HG03521 (cell line): ENCODE measurements around the gene LDLRAD4.

Experiments
- ATAC-seq: cut with Tn5 transposase; IDR thresholded peaks from one replicate; pipeline ENCODE4 v1.9.1; 2021; ENCODE audit warnings: mild to moderate bottlenecking, moderate library complexity; ENCODE audit not compliant: unreplicated experiment

Gene LDLRAD4

GRCh38 chr18:13454363-13455150, 236.0 kb downstream of the LDLRAD4 start:
- ATAC-seq: no peak

DNA sequence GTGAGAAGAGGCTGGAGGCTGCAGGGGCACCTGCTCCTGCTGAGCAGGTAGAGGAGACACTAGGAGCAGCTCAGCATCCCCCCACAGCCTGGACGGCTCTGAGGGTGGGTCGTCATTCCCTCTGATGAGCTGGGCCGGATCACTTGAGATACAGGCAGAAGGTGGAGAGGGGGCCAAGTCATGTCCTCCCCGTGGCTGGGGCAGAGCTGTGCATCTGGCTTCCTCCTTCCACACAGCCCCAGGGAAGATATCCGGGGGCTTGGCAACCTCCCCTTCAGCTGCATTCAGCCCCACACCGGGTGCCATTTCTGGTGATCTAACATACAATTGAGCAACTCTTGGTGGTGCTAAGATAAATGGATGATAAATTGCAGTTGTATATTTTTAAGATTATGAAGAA, 236.9 kb downstream of the LDLRAD4 start:
- no peak for ATAC-seq

DNA sequence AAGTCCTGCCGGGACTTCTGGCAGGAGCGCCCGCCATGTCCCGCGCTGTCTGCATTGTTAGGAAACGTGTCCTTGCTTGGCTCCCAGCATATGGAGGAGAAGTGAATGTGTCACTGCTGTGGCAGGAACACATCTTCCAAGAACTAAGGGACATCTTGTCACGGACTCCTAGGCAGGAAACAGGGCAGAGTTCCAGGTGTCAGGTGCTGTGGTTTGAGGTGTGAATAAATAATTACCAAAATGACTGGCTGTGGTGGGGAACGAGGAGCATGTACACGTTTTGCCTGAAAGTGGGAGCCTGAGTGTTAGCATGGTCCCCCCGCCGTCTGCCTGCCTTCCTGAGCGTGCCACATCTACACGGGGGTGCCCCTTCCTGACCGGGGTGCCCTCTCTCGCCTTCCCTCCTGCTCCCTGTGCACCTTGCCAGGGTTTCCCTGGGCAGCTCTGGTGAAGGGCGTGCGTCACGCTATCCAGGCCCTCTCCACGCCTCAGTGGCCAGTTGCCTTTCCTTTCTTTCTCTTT, 237.5 kb downstream of the LDLRAD4 start:
- ATAC-seq: peak; percentile 59

GRCh38 chr18:13456736-13457271, 238.2 kb downstream of the LDLRAD4 start:
- ATAC-seq: no peak

DNA sequence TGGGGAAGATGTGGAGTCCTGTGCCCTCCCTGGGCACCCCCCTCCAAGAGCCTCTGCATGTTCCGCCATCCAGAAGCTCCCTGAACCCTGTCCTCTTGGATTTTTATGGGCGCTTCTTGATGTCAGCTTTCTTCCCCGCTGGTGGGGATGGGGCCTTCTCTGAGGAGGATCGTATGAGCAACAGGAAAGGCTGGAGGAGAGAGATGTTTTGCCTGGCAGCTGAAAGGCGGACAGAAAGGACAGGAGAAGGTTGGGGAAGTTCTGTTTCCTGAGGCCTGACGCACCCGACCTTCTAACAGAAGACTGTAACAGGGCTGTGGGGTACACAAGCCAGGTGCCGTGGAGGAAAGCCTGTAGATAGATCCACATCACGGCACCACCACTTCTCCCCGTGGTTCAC, 238.8 kb downstream of the LDLRAD4 start:
- ATAC-seq: no peak

- ATAC-seq: no peak
Observed at GRCh38 chr18:13460946-13461345, 242.4 kb downstream of the LDLRAD4 start.

- ATAC-seq: no peak
Observed at GRCh38 chr18:13461469-13461868, 242.9 kb downstream of the LDLRAD4 start.

- ATAC-seq: no peak
Observed at GRCh38 chr18:13461936-13462335, 243.4 kb downstream of the LDLRAD4 start.

GRCh38 chr18:13462686-13463085, 244.1 kb downstream of the LDLRAD4 start:
- no peak for ATAC-seq

GRCh38 chr18:13463526-13464210, 245.1 kb downstream of the LDLRAD4 start:
- ATAC-seq: no peak

DNA sequence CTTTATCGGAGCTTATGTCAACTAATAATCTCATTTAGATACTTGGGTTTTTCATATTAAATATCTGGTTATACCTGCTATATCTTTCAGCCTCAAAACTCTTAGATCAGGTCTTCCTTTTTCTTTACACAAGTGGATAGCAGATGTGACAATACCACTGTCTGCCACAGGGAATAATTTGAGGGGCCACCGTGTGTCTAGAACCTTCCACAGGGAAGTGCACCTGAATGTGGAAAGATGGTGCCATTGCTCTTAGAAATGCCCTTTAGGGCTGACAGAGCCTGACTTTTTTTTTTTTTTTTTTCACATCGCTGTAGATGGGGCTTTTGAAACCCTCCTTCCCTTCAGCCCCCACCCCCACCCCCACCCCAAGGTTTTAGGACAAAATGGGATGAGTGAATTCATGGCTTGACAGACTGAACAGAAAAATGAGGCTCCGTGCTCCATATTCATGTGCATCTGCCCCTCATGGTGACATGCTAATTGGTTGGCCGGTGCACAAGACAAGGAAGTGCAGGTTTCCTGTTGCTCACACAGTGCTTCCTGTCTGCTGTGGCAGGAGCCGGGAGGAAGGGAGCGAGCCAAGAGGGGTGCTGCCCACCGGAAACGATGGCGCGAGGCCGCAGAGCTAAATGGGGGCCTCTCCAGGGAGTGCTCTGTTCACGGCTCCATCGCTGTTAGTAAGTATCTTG, 246.0 kb downstream of the LDLRAD4 start:
- ATAC-seq: peak; percentile 82

DNA sequence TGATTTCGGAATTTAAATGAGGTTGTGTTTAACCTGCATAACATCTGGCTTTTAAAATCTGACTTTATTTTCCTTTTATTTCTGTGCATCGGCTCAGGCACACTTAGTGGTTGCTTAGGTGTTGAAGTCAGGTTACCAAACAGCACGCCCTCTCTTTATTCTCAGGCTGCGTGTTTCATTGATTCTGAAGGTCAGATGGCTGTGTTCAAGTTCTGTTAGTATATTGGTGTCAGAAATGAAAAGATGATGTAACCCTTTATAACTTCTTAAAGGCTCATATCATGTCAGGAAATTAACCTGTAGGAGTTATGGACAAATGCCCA, 246.5 kb downstream of the LDLRAD4 start:
- no peak for ATAC-seq

GRCh38 chr18:13465476-13465875, 246.9 kb downstream of the LDLRAD4 start:
- ATAC-seq: no peak

DNA sequence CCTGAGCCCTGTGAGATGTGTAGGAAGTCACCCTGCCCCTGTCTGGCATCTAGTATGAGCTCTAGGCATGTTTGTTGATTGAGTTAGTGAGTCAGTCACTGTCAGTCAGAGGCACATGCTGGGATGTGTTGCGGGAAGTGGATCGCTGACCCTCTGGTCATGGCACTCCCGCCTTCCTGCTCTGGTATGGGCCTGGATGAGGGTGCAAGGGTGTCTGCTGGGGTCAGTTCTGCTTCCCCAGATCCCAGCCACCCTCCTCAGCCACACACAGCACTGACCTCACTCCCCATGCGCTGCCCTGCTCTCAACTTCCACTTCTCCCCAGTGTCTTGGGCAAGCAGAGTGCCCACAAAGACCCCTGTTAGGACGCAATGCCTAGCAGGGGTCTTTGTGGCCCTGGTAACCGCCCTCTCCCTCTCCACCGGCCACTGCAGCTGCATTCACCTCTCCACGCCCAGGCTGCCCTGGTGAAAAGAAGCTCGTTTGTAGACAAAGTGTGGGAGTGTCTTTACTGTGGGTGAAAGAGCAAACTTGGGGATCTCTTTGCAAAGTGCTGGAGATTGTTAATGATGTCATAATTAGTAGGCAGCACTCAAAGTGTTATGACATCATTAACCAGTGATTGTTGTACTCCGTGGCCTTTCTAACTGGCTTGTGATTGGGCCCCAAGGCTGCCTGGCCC, 252.1 kb downstream of the LDLRAD4 start:
- ATAC-seq: no peak

GRCh38 chr18:13471198-13471845, 252.8 kb downstream of the LDLRAD4 start:
- no peak for ATAC-seq

DNA sequence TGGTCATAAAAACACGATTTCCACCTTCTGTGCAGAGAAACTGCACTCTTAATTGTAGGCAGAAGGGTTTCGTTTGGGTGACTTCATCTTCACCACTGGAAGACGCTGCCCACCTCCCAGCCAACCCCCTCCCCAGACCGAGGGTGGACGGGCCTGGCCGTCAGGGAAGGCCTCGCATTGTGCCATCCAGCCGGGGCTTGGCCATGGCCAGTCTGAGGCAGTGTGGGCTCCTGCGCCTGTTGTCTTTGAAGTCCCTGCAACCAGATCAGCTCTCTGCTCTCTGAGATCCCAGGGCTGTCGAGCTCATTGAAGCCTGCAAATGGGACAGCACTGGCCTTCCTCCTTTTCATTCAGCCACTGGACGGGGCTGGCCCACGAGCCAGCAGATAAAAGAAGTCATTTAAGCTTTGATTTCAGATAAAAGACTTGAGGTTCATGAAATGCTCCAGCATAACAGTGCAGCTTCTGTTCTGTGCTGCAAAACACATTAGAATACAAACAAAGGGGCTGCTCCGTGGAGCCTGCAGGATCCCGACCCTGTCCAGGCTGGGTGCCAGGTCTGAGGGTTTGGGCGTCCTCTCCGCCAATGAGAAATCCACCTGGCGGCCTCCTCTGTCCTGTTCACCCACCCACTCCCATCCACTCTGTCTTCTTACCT, 253.5 kb downstream of the LDLRAD4 start:
- no peak for ATAC-seq

DNA sequence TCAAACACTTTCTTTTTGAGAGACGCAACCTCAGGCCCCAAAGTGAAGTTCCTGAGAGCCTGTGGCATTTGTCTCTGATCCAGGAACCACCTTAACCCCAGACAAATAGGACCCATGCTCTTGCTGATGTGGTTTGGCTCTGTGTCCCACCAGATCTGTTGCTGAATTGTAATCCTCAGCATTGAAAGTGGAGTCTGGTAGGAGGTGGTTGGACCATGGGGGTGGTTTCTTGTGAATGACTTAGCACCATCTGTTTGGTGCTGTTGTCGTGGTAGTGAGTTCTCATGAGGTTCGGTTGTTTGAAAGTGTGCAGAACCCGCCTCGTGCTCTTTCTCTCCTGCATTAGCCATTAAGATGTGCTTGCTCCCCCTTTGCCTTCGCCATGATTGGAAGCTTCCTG, 255.2 kb downstream of the LDLRAD4 start:
- ATAC-seq: no peak

- no peak for ATAC-seq
Observed at GRCh38 chr18:13474336-13474735, 255.8 kb downstream of the LDLRAD4 start.

DNA sequence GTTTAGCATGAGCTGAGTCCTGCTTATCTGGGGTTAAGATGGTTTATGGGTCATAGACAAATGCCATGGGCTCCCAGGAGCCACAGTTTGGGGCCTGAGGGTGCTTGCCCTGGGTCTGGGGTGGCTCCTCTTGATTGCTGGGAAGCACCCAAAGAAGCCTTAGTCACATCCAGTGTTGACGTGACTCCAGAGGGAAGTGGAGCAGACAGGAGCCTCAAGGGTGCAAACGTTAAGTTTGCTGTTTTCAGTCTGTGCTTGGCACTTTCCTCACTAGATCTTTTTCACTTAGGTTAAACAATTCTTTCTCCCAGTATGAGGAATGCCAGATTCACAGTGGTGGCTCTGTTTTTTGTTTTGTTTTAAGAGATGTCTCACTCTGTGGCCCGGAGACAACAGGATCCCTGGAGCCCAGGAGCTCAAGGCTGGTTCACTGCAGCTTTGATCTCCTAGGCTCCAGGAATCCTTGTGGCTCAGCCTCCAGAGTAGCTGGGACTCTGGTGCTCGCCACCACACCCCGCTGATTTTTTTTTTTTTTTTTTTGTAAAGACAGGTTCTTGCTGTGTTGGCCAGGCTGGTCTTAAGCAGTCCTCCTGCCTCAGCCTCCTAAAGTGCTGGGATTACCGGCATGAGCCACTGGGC, 256.5 kb downstream of the LDLRAD4 start:
- no peak for ATAC-seq
